GM18868 (cell line): ENCODE data around the gene NUBP2.

Experiments
- ATAC-seq: cut with Tn5 transposase; IDR thresholded peaks from one replicate; pipeline ENCODE4 v1.9.1; 2021; ENCODE audit warnings: mild to moderate bottlenecking, moderate library complexity; ENCODE audit not compliant: unreplicated experiment

Gene NUBP2

DNA sequence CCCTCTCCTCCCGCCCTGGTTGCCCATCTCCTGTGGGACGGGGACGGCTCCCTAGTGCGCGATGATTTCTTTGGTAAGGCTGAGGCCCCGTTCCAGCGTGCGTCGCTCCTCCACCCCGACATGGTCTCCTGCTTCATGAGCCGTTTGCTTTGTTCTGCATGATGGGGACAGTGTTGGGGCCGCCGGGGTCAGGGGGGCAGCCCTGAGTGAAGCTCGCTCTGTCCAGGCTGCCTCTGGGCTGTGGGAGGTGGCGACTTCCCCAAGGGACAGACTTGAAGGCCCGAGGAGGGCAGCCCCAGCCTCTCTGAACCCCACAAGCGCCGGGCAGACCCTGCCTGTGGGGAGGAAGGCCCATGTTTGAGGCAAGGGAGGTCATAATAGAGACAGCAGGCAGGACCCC is 23.8 kb upstream of the NUBP2 start:
- no peak for ATAC-seq

DNA sequence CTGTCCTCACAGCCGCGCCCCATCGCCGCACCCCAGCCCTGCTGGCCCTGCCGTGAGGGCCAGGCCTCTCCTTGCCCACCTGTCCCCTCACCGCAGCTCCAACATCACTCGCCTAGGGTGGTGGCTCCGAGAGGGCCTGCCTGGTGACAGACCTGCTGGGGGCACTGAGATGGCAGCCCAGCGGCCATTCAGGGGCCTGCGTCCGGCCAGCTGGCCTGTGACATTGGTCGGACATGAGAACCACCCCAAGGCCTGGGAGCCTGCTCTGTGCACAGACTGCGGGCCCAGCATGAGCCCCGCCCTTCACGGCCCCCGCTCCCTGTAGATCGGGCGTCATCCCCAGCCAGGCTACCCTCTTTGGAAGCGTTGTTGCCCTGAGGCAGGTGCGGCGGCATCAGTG is 23.2 kb upstream of the NUBP2 start:
- ATAC-seq = no peak

DNA sequence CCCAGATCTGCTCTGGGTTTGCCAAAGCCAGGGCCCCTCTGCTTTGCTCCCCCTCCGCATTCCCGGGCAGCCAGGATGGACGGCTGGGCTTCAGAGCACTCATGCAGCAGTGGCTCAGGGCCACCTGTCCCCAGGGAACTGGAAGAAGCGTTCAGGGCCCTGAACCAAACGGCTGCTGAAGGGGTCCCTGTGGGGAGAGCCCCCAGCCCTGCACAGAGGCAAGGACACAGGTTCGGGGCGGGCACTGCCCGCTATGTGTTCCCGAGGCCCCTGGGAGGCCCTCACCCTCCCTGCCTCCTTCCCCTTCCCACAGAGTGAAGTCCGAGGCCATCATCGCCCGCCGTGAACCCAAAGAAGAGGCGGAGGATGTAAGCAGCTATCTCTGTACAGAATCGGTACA is 21.8 kb upstream of the NUBP2 start:
- ATAC-seq = no peak

DNA sequence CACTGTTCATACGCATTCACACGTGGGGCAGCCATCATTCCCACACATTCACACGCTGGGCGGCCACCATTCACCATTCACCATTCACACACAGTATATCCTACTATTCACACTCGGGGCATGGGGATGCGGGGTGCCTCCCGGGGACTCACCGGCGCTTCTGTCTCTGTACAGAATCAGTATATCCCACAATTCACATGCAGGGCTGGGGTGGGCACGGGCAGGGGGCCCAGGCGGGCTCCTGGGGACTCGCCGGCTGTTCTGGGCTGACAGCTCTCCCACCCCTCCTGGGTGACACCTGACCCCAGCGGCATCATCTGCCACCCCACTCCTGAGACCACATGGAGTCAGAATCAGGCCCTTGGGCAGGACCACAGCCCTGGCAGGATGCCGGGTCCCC is 21.0 kb upstream of the NUBP2 start:
- no peak for ATAC-seq

DNA sequence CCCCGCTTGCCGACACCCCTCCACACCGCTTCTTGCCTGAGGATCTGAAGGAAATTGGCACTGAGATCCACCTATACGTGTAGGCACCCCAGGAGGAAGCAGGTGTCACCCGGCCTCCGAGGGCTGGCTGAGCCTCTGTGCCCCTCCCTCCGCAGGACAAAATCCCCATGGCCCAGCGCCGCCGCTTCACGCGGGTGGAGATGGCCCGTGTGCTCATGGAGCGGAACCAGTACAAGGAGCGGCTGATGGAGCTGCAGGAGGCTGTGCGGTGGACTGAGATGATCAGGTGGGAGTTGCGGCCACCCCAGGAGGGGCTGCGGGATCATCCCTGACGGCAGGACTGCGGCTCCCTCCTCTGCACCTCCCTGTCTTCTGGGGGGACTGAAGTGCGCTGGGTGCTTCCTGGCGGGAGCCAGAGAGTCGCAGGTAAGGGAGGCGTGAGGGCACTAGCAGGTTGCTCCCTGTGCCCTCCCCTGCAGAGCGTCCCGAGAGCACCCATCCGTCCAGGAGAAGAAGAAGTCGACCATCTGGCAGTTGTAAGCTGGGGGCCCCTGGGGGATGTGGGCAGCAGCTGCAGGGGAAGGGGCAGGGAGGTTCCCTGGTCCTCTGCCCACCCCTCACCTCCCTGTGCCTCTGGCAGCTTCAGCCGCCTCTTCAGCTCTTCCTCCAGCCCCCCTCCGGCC is 20.4 kb upstream of the NUBP2 start:
- ATAC-seq = no peak

DNA sequence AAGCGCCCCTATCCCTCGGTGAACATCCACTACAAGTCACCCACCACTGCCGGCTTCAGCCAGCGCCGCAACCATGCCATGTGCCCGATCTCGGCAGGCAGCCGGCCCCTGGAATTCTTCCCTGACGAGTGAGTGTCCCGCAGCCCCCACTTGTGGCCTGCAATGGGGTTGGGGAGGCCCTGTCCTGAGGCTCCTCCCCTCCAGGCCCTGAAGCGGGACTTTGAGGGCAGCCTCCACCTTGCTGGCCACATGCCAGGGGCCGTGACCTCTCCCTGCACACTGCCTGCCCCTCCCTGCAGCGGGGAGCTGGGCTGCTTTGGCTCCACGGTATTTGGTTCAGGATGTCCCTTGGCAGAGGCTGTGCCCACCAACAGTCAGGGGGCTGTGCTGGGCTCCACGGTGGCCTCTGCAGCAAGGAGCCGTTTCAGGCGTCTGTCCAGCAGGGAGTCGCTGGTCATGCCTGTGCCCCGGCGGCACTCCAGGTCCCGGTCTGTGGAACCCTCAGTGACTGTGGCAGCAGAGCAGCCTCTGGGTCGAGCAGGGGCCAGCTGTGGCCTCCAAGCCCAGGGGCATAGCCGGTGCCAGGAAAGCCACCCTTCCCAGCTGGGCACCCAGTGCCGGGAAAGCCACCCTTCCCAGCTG is 19.8 kb upstream of the NUBP2 start:
- ATAC-seq = no peak

DNA sequence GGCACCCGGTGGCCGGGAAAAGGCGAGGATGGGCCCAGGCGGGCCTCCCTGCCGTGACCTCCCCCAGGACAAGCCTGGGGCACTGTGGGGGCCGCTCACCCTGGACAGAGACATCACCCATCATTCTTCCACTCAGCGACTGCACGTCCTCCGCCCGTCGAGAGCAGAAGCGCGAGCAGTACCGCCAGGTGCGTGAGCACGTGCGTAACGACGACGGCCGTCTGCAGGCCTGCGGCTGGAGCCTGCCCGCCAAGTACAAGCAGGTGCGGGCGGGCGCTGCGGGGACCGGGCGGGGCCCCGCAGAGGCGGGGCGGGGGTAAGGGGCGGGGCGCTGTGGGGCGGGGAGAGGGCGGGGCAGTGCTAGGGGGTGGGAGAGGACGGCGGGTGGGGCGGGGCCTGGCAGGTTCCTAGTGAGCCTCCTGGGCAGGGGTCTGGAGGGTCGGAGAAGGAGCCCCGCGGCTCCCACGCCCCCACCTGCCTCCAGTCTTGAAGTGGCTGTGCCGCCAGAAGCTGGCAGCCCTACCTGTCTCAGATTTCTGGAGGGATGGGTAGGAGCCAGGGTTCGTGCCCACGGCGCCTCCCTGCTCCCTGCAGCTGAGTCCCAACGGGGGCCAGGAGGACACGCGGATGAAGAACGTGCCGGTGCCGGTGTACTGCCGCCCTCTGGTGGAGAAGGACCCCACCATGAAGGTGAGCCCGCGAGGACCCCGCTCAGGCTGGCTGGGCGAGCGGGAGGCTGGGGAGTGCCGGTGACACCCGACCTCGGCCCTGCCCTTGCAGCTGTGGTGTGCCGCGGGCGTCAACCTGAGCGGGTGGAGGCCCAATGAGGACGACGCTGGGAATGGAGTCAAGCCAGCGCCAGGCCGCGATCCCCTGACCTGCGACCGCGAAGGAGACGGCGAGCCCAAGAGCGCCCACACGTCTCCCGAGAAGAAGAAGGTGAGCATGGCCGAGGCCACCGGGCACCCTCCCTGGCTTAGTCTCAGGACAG is 18.9 kb upstream of the NUBP2 start:
- no peak for ATAC-seq

DNA sequence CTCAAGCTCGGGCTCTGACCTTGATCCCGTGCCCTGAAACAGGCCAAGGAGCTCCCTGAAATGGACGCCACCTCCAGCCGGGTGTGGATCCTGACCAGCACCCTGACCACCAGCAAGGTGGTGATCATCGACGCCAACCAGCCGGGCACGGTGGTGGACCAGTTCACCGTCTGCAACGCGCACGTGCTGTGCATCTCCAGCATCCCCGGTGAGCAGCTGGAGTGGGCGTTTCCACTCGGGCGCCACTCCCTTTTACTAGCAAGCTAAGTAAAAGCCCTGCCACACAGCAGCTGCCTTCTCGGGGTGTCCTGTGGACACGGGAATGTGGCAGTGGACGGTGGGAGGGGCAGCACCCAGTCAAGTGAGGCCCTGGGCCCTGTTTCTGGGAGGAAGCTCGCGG is 17.8 kb upstream of the NUBP2 start:
- no peak for ATAC-seq

DNA sequence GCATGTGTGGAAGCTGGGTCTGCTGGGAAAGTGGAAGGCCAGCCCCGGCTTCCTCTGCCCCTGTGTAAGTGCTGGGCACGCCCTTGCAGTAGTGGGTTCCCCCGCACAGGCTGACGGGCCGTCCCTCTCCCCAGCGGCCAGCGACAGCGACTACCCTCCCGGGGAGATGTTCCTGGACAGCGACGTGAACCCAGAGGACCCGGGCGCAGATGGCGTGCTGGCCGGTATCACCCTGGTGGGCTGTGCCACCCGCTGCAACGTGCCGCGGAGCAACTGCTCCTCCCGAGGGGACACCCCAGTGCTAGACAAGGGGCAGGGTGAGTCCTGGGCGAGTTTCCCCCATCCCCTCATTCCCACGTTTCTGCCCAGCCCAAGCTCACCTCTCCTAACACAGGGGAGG is 16.9 kb upstream of the NUBP2 start:
- ATAC-seq = no peak

DNA sequence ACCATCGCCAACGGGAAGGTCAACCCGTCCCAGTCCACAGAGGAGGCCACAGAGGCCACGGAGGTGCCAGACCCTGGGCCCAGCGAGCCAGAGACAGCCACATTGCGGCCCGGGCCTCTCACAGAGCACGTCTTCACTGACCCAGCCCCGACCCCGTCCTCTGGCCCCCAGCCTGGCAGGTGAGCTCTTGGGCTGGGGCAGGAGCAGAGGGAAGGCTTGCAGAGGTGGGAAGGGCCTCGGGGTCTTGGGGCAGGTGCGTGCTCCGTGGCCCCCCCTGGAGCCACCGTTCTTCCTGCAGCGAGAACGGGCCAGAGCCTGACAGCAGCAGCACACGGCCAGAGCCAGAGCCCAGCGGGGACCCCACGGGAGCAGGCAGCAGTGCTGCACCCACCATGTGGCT is 16.5 kb upstream of the NUBP2 start:
- ATAC-seq = no peak

DNA sequence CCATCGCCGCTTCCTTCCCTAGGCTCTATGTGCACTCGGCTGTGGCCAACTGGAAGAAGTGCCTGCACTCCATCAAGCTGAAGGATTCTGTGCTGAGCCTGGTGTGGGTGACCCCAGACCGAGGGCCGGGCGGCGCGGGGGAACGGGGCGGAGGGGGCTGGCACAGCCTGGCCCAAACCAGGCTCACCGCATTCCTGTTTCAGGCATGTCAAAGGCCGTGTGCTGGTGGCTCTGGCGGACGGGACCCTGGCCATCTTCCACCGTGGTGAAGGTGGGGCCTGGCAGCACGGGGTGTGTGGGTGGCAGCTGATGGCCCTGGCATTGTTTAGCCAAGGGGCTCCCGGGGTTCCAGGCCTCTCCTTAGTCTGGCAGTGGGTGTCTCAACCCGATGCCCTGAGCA is 16.1 kb upstream of the NUBP2 start:
- no peak for ATAC-seq

DNA sequence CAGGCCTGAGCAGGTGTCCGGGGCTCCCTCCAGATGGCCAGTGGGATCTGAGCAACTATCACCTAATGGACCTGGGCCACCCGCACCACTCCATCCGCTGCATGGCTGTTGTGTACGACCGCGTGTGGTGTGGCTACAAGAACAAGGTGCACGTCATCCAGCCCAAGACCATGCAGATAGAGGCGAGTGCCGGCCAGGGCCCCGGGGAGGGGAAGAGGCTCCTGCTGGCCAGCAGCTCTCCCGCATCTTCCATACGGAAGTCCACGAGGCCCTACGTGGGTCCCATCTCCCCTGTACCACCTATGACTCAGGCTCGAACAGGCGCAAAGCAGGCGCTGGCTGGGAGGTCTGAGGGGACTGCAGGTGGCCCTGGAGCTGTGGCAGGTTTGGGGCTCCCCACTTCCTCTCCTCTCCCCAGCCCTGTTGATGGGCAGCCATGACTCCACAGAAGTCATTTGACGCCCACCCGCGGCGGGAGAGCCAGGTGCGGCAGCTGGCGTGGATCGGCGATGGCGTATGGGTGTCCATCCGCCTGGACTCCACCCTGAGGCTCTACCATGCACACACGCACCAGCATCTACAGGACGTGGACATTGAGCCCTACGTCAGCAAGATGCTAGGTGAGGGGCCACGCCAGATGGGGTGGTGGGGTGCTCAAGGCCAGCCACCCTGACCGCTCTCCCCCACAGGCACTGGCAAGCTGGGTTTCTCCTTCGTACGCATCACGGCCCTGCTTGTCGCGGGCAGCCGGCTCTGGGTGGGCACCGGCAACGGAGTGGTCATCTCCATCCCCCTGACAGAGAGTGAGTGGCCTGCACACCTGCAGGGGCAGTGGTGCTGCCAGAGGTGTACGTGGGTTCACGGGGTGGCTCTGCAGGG is 15.4 kb upstream of the NUBP2 start:
- no peak for ATAC-seq

DNA sequence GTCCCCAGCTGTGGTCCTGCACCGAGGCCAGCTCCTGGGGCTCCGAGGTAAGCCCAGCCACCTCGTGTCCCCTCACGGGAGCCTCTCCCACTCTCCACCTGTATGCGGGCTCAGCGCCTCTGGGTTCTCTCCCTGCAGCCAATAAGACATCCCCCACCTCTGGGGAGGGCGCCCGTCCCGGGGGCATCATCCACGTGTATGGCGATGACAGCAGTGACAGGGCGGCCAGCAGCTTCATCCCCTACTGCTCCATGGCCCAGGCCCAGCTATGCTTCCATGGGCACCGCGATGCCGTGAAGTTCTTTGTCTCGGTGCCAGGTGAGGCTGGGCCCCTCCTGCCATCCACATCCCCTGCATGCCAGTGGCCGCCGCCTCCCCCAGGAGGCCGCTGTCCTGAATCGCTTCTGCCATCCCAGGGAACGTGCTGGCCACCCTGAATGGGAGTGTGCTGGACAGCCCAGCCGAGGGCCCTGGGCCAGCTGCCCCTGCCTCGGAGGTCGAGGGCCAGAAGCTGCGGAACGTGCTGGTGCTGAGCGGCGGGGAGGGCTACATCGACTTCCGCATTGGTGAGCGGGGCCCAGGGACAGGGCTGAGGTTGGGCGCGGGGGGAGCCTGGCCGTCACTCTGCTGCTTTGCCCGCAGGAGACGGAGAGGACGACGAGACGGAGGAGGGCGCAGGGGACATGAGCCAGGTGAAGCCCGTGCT is 14.5 kb upstream of the NUBP2 start:
- no peak for ATAC-seq

DNA sequence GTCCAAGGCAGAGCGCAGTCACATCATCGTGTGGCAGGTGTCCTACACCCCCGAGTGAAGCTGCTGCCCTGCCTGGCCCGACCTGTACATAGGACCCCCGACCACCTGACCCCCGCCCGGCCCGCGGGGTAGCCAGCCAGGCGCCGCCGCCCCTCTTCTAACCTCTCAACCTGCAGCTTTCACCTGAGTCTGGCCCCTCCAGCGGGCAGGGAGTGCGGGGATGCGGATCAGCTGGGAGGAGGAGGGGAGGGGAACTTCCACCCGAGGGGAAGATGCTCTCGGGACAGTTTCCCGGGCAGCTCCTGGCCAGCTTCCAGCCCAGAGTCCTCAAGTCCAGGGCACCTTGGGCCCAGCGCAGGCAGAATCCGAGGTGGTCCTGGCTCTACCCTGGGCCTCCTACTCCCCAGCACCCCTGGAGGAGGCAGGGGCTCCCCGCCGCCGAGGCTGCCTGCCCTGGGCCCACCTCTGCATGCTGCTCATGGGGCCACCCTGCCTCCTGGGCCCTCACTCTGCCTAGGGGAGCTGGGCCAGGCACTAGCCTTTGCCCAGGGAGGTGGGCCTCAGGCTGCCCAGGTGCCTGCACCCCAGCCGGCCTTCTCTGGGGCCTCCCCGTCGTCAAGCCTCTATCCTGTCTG is 13.9 kb upstream of the NUBP2 start:
- no peak for ATAC-seq

DNA sequence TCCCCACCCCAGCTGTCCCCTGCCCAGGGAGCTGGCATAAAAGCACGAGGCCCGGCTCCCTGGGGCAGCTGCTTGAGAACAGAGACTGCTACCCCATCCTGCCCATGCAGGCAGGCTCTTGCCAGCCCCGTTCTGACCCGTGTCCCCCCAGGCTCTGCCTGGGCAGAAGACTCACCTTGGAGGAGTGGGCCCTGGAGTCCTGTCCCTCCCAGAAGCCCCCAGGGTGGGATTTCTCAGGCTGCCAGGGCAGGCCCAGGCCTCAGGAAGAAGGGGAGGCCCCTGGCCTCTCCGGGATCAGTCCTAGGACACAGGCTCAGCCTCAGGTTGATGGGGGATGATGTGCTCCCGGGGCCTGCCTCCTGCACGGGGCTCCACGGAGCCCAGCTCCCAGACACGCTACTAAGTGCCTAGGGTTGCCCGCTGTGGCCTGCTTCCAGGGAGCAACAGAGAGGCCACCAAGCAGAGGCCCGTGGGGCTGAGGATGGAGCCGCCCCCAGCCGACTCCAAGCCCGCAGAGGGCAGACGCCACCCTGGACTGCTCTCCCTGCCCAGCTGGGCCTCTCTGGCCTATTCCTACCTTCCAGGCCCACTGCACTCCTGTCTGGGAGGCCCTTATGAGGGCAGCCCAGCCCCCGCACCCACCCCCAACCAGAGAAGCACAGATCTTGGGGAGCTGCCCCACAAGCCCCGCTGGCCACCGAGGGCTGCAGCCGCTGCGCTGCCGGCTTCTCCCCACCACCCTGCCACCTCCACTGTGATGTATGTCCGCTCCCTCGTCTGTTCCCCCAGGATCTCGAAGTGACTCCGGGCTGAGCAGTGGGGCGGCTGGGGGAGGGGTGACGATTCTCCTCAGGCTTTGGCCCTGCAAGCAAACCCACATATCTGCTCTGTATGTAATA is 13.1 kb upstream of the NUBP2 start:
- ATAC-seq = no peak

DNA sequence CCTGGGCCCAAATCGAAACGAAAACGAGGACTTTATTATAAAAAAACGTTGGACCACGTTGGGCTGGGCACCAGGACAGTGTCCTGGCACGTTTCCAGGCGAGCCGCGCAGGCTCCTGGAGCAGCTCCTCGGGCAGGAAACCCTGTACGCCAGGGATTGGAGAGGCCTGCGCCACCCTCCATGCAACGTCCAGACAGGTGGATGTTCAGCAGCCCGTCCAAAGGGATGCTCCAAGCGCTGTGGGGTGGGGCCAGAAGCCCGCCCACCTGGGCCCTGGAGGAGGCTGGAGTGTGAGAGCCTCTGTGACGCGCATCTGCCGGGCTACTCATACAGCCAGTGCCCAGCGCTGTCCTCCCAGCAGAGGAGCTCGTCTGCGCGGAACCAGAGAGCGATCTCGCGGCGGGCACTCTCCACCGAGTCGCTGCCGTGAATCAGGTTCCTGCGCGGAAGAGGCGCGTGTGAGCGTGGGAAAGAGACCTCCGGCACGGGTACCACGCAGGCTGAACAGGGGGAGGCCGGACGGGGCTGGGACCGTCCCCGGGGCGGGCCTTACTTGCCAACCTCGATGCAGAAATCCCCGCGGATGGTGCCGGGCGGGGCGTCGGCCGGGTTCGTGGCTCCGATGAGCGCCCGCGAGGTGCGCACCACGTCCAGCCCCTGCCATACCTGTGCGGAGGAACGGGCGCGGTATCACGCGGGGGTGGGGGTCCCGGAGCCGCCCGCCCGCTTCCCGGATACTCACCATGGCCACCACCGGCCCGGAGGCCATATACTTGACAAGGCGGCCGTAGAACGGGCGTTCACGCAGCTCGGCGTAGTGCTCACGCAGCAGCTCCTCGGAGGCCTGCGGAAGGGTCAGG is 12.2 kb upstream of the NUBP2 start:
- no peak for ATAC-seq

DNA sequence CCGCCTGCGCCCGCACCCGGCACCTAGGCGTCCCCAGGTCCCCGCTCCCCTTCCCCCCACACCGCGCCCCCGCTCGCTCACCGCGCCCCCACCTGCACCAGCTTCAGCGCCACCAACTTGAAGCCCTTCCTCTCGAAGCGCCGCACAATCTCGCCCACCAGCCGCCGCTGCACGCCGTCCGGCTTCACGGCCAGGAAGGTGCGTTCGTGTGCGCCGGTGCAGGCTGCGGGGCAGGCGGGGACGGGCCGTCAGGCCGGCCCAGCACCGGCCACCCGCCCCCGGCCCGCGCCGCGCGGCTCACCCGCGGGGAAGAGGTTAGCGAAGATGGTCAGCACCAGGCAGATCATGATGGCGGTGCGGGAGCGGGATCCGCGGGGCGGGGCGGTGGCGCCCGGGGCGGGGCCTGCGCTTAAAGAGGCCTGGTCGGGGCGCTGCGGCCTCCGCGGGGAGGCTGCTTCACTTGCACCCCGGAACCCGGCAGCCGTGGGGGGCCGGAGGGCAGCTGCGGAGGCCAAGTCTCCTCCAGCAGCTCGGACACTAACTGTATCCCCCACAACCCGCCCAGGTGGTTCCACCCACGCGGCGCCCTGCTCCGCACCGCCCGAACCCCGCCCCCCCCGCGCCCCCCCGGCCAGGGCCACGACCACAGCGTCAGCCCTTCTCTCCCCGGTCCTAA is 11.4 kb upstream of the NUBP2 start, which contains the start of gene NME3:
TSS of gene NME3 (minus strand) at position 356 of the 676 bp plus-strand sequence. CDS start at position 347, 9 bp downstream.
- no peak for ATAC-seq
